OCI-LY3 (cell line): Measurements from ENCODE around the gene RHCG.

Source experiments
- H2AFZ ChIP-seq: fragments of 200-600, 300-600 bp; shearing (Covaris generic); 2 replicates; pipeline ENCODE4 v1.6.0; 2014; ENCODE audit warnings: antibody characterized with exemption, low read depth, low read length
- H3K27ac ChIP-seq: fragments of 200-600, 300-600 bp; sonication (generic); 2 replicates; pipeline ENCODE4 v1.5.1; 2014; ENCODE audit warnings: mild to moderate bottlenecking, low read length, moderate library complexity, mixed read lengths
- H3K27me3 ChIP-seq: fragments of 200-600, 300-600 bp; sonication (generic); 2 replicates; pipeline ENCODE4 v1.6.1; 2014; ENCODE audit warnings: low read depth, low read length, mixed read lengths
- H3K36me3 ChIP-seq: fragments of 200-600, 300-600 bp; sonication (generic); replicated peaks from 2 replicates; pipeline ENCODE3; 2014; ENCODE audit warnings: low read depth, low read length, mixed read lengths
- H3K4me1 ChIP-seq: fragments of 300-600, 200-600 bp; sonication (generic); 2 replicates; pipeline ENCODE4 v1.6.1; 2014; ENCODE audit warnings: low read length, mixed read lengths
- H3K4me2 ChIP-seq: fragments of 200-600, 300-600 bp; sonication (generic); 2 replicates; pipeline ENCODE4 v1.6.1; 2014; ENCODE audit warnings: low read length, mixed read lengths
- H3K4me3 ChIP-seq: fragments of 300-600, 200-600 bp; sonication (generic); 2 replicates; pipeline ENCODE4 v1.5.1; 2014; ENCODE audit warnings: antibody characterized with exemption, mild to moderate bottlenecking, low read length, moderate library complexity
- H3K79me2 ChIP-seq: fragments of 300-600, 200-600 bp; shearing (Covaris generic); 2 replicates; pipeline ENCODE4 v1.6.1; 2014; ENCODE audit warnings: mild to moderate bottlenecking, low read length, mixed read lengths
- H3K9ac ChIP-seq: fragments of 300-600, 200-600 bp; shearing (Covaris generic); 2 replicates; pipeline ENCODE4 v1.6.0; 2014; ENCODE audit warnings: mild to moderate bottlenecking, low read length, moderate library complexity
- H3K9me3 ChIP-seq: fragments of 200-600, 300-600 bp; shearing (Covaris generic); 2 replicates; pipeline ENCODE4 v1.6.1; 2014; ENCODE audit warnings: low read length, mixed read lengths; ENCODE audit not compliant: insufficient read depth
- H4K20me1 ChIP-seq: fragments of 200-600, 300-600 bp; sonication (generic); 2 replicates; pipeline ENCODE4 v1.6.1; 2016; ENCODE audit warnings: low read length, mixed read lengths; ENCODE audit not compliant: insufficient read depth
- CTCF ChIP-seq: fragments of 200-600, 300-600 bp; sonication (generic); IDR thresholded peaks from 2 replicates; pipeline ENCODE4 v1.5.1; 2014; ENCODE audit warnings: antibody characterized with exemption, low read length, low read depth
- EZH2phosphoT487 ChIP-seq: fragments of 200-600 bp; shearing (Covaris generic); IDR thresholded peaks from 2 replicates; pipeline ENCODE4 v1.6.1; 2018; ENCODE audit warnings: antibody characterized with exemption, mixed run types, low read depth

Gene RHCG

GRCh38 chr15:89502867-89503595, 6.6 kb upstream of the RHCG start:
- Histone ChIP-seq H2AFZ (no peak overlapping the region), H3K27me3 (0 out of 2 replicates have a peak, but pooled peaks cover 3% of the 10 kb centered on the region), H3K9me3 (no peaks in the 10 kb centered on the region), H3K9ac (no peak overlapping the region), H3K79me2 (no peaks in the 10 kb centered on the region), H4K20me1 (no peaks in the 10 kb centered on the region), H3K4me1 (peaks cover 9% of the 10 kb centered on the region), H3K4me3 (no peak overlapping the region), H3K4me2 (no peak overlapping the region), H3K27ac (no peak overlapping the region), H3K36me3 (no peaks in the 10 kb centered on the region)
- TF ChIP-seq CTCF (no peak), EZH2phosphoT487 (no peak)

GRCh38 chr15:89501646-89502045, 5.3 kb upstream of the RHCG start:
- no peak overlapping the region for H3K9ac ChIP-seq
- H3K27ac ChIP-seq = no peak overlapping the region
- H4K20me1 ChIP-seq = no peaks in the 10 kb centered on the region
- no peaks in the 10 kb centered on the region for H3K9me3 ChIP-seq
- H3K36me3 ChIP-seq = no peaks in the 10 kb centered on the region
- no peak overlapping the region for H3K4me3 ChIP-seq
- H3K4me1 ChIP-seq = peaks cover 9% of the 10 kb centered on the region
- H2AFZ ChIP-seq = no peak overlapping the region
- 0 out of 2 replicates have a peak, but pooled peaks cover 3% of the 10 kb centered on the region for H3K27me3 ChIP-seq
- no peak overlapping the region for H3K4me2 ChIP-seq
- TF ChIP-seq CTCF (no peak), EZH2phosphoT487 (no peak)
- no peaks in the 10 kb centered on the region for H3K79me2 ChIP-seq

- Histone ChIP-seq H3K9ac (no peak overlapping the region), H4K20me1 (no peaks in the 10 kb centered on the region), H3K27me3 (0 out of 2 replicates have a peak, but pooled peaks cover 3% of the 10 kb centered on the region), H3K4me2 (peak overlapping the region; percentile 25), H3K36me3 (no peaks in the 10 kb centered on the region), H2AFZ (no peak overlapping the region), H3K79me2 (no peaks in the 10 kb centered on the region), H3K9me3 (no peaks in the 10 kb centered on the region), H3K4me3 (no peak overlapping the region), H3K27ac (no peak overlapping the region), H3K4me1 (peaks cover 9% of the 10 kb centered on the region)
- TF ChIP-seq CTCF = peak; percentile 64
- TF ChIP-seq EZH2phosphoT487 = no peak
These were observed 4.3 kb upstream of the RHCG start for GRCh38 chr15:89500397-89501270.

GRCh38 chr15:89499156-89499555, 2.8 kb upstream of the RHCG start:
- Histone ChIP-seq H3K4me1 (peaks cover 9% of the 10 kb centered on the region), H2AFZ (no peak overlapping the region), H4K20me1 (no peaks in the 10 kb centered on the region), H3K9me3 (no peaks in the 10 kb centered on the region), H3K36me3 (no peaks in the 10 kb centered on the region), H3K27me3 (0 out of 2 replicates have a peak, but pooled peaks cover 3% of the 10 kb centered on the region), H3K79me2 (no peaks in the 10 kb centered on the region), H3K4me2 (no peak overlapping the region), H3K4me3 (no peak overlapping the region), H3K27ac (no peak overlapping the region), H3K9ac (no peak overlapping the region)
- TF ChIP-seq CTCF (no peak), EZH2phosphoT487 (no peak)
